GM18519 (cell line): ENCODE results near the gene AKR1C8.
"Not testable (repeated sequence)": the region's sequence is repeated elsewhere in the genome, so short reads cannot be mapped to it uniquely, and the experiment has no call there.

Experiments used
- ATAC-seq: cut with Tn5 transposase; IDR thresholded peaks from one replicate; pipeline ENCODE4 v1.9.1; 2021; ENCODE audit warnings: mild to moderate bottlenecking, moderate library complexity; ENCODE audit not compliant: unreplicated experiment, low FRiP score

AKR1C8 gene

GRCh38 chr10:5184987-5185775 lies at the start of gene AKR1C8:
Gene AKR1C8 (minus strand): TSS chr10:5185150. CDS start chr10:5185104, 46 bp downstream.
- no peak for ATAC-seq

DNA sequence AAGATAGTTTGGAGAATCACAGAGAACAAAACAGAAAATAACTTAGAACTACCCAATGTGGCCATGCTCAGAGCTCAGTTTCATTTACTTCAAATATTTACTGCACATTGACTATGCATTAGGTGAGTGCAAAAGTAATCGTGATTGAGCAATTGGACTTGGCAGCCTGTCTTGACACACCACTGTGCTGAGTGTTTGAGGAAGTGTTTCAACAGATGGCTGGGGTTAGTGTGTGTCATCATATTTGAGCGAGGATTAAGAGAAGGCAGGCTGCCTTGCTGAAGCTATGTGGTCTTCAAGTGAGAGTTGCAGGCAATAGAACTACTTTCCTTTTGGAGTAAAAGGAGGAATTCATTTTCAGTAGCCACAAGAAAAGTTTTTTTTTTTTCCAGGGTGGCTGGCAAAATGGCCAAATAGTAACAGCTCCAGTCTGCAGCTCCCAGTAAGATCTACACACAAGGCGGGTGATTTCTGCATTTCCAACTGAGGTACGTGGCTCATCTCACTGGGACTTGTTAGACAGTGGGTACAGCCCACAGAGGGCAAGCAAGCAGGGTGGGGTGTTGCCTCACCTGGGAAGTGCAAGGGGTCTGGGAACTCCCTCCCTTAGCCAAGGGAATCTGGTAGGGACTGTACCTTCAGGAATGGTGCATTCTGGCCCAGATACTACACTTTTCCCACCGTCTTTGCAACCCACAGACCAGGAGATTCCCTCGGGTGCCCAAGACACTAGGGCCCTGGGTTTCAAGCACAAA lies 49.3 kb upstream of the AKR1C8 start:
- ATAC-seq: no peak

GRCh38 chr10:5233324-5233723 lies 48.4 kb upstream of the AKR1C8 start:
- no peak for ATAC-seq

- no peak for ATAC-seq
These were observed 44.1 kb upstream of the AKR1C8 start for GRCh38 chr10:5229019-5229418.

DNA sequence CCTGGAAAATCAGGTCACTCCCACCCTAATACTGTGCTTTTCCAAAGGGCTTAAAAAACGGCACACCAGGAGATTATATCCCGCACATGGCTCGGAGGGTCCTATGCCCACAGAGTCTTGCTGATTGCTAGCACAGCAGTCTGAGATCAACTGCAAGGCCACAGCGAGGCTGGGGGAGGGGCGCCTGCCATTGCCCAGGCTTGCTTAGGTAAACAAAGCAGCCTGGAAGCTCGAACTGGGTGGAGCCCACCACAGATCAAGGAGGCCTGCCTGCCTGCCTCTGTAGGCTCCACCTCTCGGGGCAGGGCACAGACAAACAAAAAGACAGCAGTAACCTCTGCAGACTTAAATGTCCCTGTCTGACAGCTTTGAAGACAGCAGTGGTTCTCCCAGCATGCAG lies 38.0 kb upstream of the AKR1C8 start:
- ATAC-seq: not testable (repeated sequence)

DNA sequence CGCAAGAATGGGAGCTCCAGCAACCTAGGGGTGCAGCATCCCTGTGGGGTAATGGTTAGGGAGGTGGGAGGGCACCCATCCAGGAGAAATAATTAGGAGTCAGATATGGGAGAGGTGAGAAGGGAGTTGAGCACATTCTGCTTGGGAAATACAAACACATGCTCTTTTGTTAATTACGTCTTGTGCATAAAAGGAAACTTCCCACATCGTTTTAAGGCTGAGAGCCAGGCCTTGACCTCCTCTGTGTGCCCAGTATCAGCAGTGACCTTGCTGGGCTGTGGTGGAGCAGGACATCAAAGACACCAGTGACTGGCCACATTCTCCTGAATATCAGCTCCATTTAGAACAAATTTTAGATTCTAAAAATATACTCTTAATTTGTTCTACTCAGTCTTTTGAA lies 34.3 kb upstream of the AKR1C8 start:
- no peak for ATAC-seq

DNA sequence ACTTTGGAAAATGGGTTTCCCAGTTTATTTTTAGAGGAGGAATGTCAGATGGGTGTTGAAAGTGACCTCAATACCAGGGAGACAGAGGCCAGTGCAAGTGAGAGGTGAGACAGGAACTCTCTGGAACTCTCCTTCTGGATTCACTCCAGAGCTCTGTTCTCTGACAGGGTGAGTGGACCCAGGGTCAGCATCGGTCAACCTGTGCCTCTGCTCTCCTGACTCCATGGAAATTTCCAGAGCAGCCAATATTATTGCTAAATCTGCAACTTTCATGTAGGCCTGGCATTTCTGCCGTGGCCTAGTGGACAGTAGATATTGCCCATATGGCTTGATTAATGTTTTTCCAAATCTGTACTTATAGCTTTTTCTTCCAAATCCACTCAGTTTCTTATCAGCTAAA lies 31.9 kb upstream of the AKR1C8 start:
- no peak for ATAC-seq

- ATAC-seq: no peak
These were observed 27.0 kb upstream of the AKR1C8 start for GRCh38 chr10:5211696-5212536.

- ATAC-seq: not testable (repeated sequence)
These were observed 25.3 kb upstream of the AKR1C8 start for GRCh38 chr10:5210261-5210660.

- not testable (repeated sequence) for ATAC-seq
These were observed 24.8 kb upstream of the AKR1C8 start for GRCh38 chr10:5209776-5210175.

- no peak for ATAC-seq
These were observed 21.8 kb upstream of the AKR1C8 start for GRCh38 chr10:5206799-5207198.

DNA sequence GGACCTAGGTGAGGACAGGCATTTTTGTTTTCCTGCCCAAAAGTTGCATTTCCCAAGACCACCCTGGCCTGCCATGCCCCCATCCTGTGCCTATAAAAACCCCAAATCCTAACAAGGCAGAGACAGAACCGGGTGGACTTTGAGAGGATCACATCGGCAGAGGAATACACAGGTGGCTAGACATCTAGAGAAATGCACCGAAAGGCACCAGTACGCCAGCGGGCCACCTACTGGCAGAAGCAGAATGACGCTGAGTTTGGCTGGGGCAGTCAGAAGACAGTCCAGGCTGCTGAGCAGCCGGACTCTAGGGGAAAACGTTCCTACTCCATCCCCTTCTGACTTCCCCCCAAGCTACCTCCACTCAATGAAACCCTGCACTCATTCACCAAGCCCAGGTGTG lies 14.4 kb upstream of the AKR1C8 start:
- no peak for ATAC-seq

GRCh38 chr10:5198386-5198785 lies 13.4 kb upstream of the AKR1C8 start:
- ATAC-seq: no peak

DNA sequence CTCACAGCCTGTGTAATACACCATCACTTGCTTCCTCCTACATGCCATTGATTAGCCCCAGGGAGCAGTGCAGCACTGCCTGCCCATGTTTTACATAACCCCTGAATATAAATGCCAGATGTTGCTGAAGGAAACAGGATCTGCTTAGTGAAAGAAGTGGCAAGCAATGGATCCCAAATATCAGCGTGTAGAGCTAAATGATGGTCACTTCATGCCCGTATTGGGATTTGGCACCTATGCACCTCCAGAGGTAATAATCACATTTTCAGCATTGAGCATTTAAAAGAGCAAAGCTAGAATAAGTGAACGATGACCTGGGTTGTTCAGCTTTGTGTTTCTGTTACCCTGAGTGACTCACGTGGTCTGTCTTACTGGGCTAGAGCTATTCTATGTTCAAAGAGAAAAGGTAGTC lies 11.8 kb upstream of the AKR1C8 start, which contains the start of gene AKR1C4:
AKR1C4 (plus strand) TSS at position 136 of the 412 bp plus-strand sequence; CDS start at position 167, 31 bp downstream.
- no peak for ATAC-seq

GRCh38 chr10:5195727-5196374 lies 10.9 kb upstream of the AKR1C8 start:
- ATAC-seq: no peak

DNA sequence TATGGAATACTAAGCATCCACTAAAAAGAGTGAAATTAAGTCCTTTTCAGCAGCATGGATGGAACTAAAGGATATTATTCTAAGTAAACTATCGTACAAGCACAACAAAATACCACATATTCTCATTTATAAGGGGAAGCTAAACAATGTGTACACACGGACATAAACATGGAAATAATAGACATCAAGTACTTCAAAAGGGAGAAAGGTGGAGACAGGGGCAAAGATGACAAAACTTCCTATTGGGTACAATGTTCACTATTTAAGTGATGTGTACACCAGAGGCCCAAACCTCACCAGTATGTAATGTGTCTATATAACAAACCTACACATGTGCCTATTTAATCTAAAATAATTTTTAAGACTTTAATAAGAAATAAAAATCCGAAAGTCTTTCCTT lies 9.5 kb upstream of the AKR1C8 start:
- no peak for ATAC-seq

GRCh38 chr10:5188358-5188757 lies 3.4 kb upstream of the AKR1C8 start:
- ATAC-seq: no peak

DNA sequence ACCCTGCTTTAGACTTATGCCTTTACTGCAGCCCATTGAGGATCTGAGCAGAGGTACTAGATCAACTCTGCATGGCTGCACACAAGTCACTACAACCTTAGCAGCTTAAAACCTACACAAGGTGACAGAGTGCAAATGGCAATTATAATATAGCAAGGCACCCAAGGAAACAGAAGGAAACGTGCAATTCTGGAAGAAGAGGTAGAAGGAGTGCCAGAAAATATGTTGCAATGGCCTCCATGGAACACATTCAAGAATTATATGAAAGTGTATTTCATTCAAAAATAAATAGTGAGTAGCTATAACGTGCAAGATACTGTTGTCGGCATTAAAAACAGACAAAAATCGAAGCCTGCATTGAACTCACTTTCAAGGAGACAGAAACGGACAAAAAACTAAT lies 2.9 kb upstream of the AKR1C8 start:
- no peak for ATAC-seq

DNA sequence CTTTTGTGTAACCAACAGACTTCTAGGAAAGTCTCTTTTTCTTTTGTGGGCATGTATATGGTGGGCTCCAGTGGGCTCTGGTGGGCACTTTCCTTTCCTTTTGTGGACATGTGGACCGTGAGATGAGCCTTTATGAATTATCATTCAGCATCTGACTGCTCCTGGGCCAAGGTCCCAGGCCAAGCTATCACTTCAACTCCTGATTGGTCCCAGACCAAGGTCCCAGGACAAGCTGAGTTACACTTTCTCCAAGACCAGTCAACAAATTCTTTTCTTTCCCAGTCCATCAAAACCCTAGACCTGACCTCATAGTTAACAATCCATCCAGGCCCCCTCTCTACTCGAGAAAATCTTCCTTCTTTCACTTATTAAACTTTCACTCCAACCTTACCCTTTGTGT lies 1.0 kb downstream of the AKR1C8 start:
- no peak for ATAC-seq

DNA sequence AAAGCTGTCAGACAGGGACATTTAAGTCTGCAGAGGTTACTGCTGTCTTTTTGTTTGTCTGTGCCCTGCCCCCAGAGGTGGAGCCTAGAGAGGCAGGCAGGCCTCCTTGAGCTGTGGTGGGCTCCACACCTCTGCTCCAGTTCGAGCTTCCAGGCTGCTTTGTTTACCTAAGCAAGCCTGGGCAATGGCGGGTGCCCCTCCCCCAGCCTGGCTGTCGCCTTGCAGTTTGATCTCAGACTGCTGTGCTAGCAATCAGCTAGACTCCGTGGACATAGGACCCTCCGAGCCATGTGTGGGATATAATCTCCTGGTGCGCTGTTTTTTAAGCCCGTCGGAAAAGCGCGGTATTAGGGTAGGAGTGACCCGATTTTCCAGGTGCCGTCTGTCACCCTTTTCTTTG lies 4.4 kb downstream of the AKR1C8 start:
- ATAC-seq: not testable (repeated sequence)
